Endothelial cell (in vitro differentiated cells): ENCODE data around the gene SCNN1B. TPM values are rescaled to one million over a fixed set of nuclear protein-coding genes. Genes with fewer than 3 reads are reported as not detected.
"Not testable (repeated sequence)": the region's sequence is repeated elsewhere in the genome, so short reads cannot be mapped to it uniquely, and the experiment has no call there.

Source experiments
- DNase-seq: peaks from one replicate; pipeline ENCODE4 v3.0.0; 2021; ENCODE audit warnings: low spot score
- H3K27ac Mint-ChIP-seq: one replicate; pipeline ENCODE4 v1.8.0; 2021; ENCODE audit warnings: mixed read lengths, inconsistent platforms; ENCODE audit not compliant: unreplicated experiment
- H3K27me3 Mint-ChIP-seq: one replicate; pipeline ENCODE4 v1.8.0; 2021; ENCODE audit warnings: mild to moderate bottlenecking, moderate library complexity, mixed read lengths, inconsistent platforms; ENCODE audit not compliant: unreplicated experiment
- H3K36me3 Mint-ChIP-seq: one replicate; pipeline ENCODE4 v1.8.0; 2021; ENCODE audit warnings: mild to moderate bottlenecking, low read depth, mixed read lengths, inconsistent platforms; ENCODE audit not compliant: unreplicated experiment
- H3K4me1 Mint-ChIP-seq: one replicate; pipeline ENCODE4 v1.8.0; 2021; ENCODE audit warnings: mild to moderate bottlenecking, mixed read lengths, inconsistent platforms; ENCODE audit not compliant: unreplicated experiment
- H3K4me3 Mint-ChIP-seq: one replicate; pipeline ENCODE4 v1.8.0; 2021; ENCODE audit warnings: mild to moderate bottlenecking, mixed read lengths, inconsistent platforms; ENCODE audit not compliant: unreplicated experiment
- H3K9me3 Mint-ChIP-seq: one replicate; pipeline ENCODE4 v1.8.0; 2021; ENCODE audit warnings: mixed read lengths, inconsistent platforms; ENCODE audit not compliant: unreplicated experiment
- total RNA-seq: library from RNA; stranded (reverse); fragmentation: NEBNext Ultra II Directional; extraction: Animal tissue kit (Norgen Biotek cat#: 25700); gene quantifications from one replicate; pipeline ENCODE4 v1.2.1, GENCODE V29; 2021; ENCODE audit not compliant: unreplicated experiment
- TF ChIP-seq, protein P1 (sequence below): fragments of 200-600 bp; sonication (generic); IDR thresholded peaks from one replicate; pipeline ENCODE4 v1.5.0; 2021; ENCODE audit warnings: antibody characterized with exemption; ENCODE audit not compliant: unreplicated experiment

Gene SCNN1B
- total RNA-seq, 1 donor from 2014 or later: not detected

DNA sequence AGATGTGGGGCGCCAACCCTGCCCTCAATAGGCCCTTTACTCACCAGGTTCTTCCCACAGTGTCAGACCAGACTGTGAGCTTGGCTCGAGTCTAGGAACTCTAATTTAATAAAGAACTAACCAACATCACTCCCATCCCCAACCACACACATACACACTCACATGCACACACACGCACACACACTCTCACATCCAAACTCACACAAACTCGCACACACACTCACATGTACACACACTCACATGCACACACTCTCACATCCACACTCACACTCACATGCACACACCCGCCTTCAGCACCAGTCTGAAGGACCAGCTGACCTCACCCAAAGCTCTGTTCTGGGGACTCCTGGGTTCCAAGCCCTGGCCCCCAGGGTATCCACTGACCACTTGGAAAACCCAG is 87.1 kb downstream of the SCNN1B start:
- Mint-ChIP-seq H3K36me3 (peaks cover 3% of the 10 kb centered on the region), H3K4me1 (no peaks in the 10 kb centered on the region), H3K27me3 (no peaks in the 10 kb centered on the region), H3K4me3 (no peak overlapping the region), H3K27ac (no peak overlapping the region), H3K9me3 (no peaks in the 10 kb centered on the region)
- TF ChIP-seq, protein P1, sequence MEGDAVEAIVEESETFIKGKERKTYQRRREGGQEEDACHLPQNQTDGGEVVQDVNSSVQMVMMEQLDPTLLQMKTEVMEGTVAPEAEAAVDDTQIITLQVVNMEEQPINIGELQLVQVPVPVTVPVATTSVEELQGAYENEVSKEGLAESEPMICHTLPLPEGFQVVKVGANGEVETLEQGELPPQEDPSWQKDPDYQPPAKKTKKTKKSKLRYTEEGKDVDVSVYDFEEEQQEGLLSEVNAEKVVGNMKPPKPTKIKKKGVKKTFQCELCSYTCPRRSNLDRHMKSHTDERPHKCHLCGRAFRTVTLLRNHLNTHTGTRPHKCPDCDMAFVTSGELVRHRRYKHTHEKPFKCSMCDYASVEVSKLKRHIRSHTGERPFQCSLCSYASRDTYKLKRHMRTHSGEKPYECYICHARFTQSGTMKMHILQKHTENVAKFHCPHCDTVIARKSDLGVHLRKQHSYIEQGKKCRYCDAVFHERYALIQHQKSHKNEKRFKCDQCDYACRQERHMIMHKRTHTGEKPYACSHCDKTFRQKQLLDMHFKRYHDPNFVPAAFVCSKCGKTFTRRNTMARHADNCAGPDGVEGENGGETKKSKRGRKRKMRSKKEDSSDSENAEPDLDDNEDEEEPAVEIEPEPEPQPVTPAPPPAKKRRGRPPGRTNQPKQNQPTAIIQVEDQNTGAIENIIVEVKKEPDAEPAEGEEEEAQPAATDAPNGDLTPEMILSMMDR: no peak
- DNase-seq: no peak

DNA sequence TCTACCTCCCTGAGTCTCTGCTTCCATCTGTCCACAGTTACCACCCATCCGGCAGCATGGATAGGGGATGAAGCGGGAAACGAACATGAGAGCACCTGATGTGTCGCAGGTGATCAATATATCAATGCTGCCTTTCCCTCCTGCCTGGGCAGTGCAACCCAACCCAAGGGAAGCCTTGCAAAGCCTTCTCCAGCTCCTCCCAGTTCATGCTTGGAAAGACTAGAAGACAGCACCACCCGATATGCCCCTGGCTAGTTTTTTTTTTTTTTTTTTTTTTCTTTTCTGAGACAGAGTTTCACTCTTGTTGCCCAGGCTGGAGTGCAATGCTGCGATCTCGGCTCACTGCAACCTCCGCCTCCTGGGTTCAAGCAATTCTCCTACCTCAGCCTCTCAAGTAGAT is 87.8 kb downstream of the SCNN1B start:
- H3K4me1 Mint-ChIP-seq, DNase-seq, H3K36me3 Mint-ChIP-seq, H3K27me3 Mint-ChIP-seq, H3K4me3 Mint-ChIP-seq, H3K27ac Mint-ChIP-seq, H3K9me3 Mint-ChIP-seq: not testable (repeated sequence)

DNA sequence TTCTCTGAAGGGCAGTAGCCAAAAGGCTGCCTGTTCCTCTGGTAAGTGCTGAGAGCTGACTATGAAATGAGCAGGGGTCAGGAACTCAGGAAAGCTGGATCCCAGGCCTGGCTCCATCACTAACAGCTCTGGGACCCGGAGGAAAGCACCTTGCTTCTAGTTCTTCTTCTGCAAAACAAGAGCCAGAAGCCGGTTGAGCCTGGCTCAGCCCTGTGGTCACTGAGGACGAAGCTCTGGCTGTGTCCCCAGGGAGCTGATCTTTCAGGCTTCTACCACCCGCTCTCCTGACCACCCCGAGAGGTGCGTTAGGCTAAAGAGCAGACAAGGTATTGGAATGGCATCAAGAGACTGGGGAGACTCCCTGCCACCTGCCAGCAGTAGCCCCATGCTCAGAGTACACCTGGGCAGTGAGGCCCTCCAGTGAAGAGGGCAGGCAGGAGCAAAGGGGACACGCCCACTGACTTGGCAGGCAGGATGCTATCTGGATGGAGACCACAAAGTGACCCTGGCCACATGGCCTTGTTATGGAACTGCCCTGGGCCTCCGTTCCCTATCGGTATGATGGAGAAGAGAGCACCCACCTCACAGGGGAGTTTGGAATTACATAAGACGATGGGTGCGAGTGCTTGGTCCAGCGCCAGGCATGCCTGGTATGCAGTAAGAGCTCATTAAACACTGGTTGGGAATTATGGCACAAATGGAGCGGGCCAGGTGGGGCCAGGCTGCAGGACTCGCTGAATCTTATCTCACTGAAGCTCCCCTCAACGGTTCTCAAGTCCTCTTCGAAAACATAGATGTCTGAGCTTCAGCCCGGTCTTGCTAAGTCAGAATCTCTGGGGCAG is 89.5 kb downstream of the SCNN1B start:
- H3K9me3 Mint-ChIP-seq: no peaks in the 10 kb centered on the region
- no peak overlapping the region for H3K27ac Mint-ChIP-seq
- no peak for DNase-seq
- no peak overlapping the region for H3K4me3 Mint-ChIP-seq
- H3K27me3 Mint-ChIP-seq: no peaks in the 10 kb centered on the region
- TF ChIP-seq, protein P1: no peak
- peaks cover 3% of the 10 kb centered on the region for H3K36me3 Mint-ChIP-seq
- no peaks in the 10 kb centered on the region for H3K4me1 Mint-ChIP-seq

DNA sequence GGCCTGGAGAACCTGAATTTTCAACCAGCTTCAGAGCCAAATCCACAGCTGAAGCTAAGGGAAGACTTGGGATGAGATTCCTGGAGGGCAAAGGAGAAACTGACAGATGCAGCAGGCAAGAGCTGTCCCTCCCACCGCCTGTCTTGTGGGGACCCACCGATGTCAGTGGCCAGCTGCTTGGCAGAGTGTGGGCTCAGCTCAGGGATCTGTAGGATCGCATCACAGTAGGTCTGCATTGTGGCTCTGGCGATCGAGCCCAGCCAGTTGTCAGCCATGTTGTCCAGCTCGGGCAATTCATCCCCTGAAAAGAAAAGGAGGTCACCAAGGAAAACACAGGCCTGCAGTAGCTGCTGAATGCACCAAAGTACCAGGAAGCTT is 90.1 kb downstream of the SCNN1B start:
- H3K27ac Mint-ChIP-seq: no peak overlapping the region
- peaks cover 3% of the 10 kb centered on the region for H3K36me3 Mint-ChIP-seq
- no peaks in the 10 kb centered on the region for H3K4me1 Mint-ChIP-seq
- DNase-seq: no peak
- no peak overlapping the region for H3K4me3 Mint-ChIP-seq
- no peaks in the 10 kb centered on the region for H3K27me3 Mint-ChIP-seq
- no peaks in the 10 kb centered on the region for H3K9me3 Mint-ChIP-seq
- TF ChIP-seq, protein P1: no peak

DNA sequence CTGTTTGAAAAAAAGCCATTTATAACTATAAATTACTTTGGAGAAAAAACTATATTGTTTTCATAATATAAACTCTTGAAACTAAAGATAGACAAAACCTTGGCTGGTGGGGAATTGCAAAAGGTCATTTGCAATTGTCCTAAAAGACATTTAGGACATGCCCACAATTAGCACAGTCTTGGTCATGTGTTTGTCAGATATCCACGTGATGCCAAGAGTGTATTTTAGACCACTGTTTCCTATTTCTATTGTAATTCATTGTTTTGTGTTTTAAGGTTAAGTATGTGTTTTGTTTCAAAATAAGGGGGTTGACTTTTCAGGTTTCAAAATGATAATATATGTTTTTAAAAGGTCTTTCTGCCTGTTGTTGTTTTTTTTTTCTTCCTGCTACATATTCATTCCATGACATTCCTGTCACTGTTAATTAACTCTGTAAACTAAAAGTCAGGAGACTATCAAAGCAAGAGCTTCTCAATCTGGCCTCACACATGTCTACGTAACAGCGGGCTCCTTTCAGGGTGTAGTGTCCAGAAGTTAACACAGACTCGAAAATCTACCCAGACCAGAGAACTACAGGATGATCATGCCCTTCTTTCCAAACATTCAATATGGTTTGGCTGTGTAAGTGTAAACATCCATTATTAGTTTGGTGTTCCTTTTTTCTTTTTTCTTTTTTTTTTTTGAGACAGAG is 92.2 kb downstream of the SCNN1B start:
- peaks cover 3% of the 10 kb centered on the region for H3K36me3 Mint-ChIP-seq
- no peak overlapping the region for H3K4me3 Mint-ChIP-seq
- TF ChIP-seq, protein P1: no peak
- DNase-seq: no peak
- peaks cover 3% of the 10 kb centered on the region for H3K27me3 Mint-ChIP-seq
- H3K27ac Mint-ChIP-seq: no peak overlapping the region
- no peaks in the 10 kb centered on the region for H3K9me3 Mint-ChIP-seq
- peaks cover 4% of the 10 kb centered on the region for H3K4me1 Mint-ChIP-seq
